ENCODE results near the gene ZNF561.
"Not testable (repeated sequence)": the region's sequence is repeated elsewhere in the genome, so short reads cannot be mapped to it uniquely, and the experiment has no call there.

The ZNF561 gene

GRCh38 chr19:9621156-9622037, at the start of gene ZNF561:
ZNF561 (minus strand) TSS chr19:9621232; CDS start chr19:9619456, 1,776 bp downstream.
- TF ChIP-seq, protein P1, sequence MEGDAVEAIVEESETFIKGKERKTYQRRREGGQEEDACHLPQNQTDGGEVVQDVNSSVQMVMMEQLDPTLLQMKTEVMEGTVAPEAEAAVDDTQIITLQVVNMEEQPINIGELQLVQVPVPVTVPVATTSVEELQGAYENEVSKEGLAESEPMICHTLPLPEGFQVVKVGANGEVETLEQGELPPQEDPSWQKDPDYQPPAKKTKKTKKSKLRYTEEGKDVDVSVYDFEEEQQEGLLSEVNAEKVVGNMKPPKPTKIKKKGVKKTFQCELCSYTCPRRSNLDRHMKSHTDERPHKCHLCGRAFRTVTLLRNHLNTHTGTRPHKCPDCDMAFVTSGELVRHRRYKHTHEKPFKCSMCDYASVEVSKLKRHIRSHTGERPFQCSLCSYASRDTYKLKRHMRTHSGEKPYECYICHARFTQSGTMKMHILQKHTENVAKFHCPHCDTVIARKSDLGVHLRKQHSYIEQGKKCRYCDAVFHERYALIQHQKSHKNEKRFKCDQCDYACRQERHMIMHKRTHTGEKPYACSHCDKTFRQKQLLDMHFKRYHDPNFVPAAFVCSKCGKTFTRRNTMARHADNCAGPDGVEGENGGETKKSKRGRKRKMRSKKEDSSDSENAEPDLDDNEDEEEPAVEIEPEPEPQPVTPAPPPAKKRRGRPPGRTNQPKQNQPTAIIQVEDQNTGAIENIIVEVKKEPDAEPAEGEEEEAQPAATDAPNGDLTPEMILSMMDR (IDR thresholded peaks at IDR 0.05): no peak
- no peaks in the 10 kb centered on the region for H3K9me3 ChIP-seq

DNA sequence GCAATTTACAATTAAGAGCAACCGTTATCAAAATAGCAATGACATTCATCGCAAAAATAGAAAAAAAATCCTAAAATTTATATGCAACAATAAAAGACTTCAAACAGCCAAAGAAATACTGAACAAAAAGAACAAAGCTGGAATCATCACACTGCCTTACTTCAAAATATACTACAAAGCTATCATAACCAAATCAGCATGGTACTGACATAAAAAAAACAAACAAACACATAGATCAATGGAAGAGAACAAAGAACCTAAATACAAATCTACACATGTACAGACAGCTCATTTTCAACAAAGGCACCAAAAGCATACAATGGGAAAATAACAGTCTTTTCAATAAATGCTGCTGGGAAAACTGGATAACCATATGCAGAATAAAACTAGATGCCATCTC, 47.5 kb upstream of the ZNF561 start:
- Histone ChIP-seq H3K4me3 (ENCODE audit: low read depth in 1 of 2, low read length in 1 of 2) (no peak overlapping the region), H3K27me3 (no peaks in the 10 kb centered on the region), H3K4me1 (ENCODE audit: control insufficient read depth in 1 of 2, insufficient read depth in 1 of 2, low read depth in 1 of 2, low read length in 1 of 2) (peaks cover 0 to 4% of the 10 kb centered on the region in 2 experiments), H3K27ac (no peak overlapping the region), H3K9me3 (peaks cover 4% of the 10 kb centered on the region), H3K36me3 (no peaks in the 10 kb centered on the region)
- TF ChIP-seq, protein P1 (IDR thresholded peaks at IDR 0.05): no peak

More at GRCh38 chr19:9621156-9622037, at the start of gene ZNF561:
- H3K36me3 ChIP-seq: peaks cover 31% of the 10 kb centered on the region
- H3K27me3 ChIP-seq: no peaks in the 10 kb centered on the region
- peak within 1 kb of the TSS; percentile 84 to 96 for H3K4me3 ChIP-seq (ENCODE audit: low read depth in 1 of 2, low read length in 1 of 2)
- peak within 1 kb of the TSS; percentile 91 for H3K27ac ChIP-seq
- peaks cover 16 to 17% of the 10 kb centered on the region in 2 experiments for H3K4me1 ChIP-seq (ENCODE audit: control insufficient read depth in 1 of 2, insufficient read depth in 1 of 2, low read depth in 1 of 2, low read length in 1 of 2)

- H3K9me3 ChIP-seq: peaks cover 4% of the 10 kb centered on the region
- TF ChIP-seq, protein P1 (IDR thresholded peaks at IDR 0.05): no peak
- H3K4me1 ChIP-seq (ENCODE audit: control insufficient read depth in 1 of 2, insufficient read depth in 1 of 2, low read depth in 1 of 2, low read length in 1 of 2): peaks cover 0 to 4% of the 10 kb centered on the region in 2 experiments
- H3K27me3 ChIP-seq: no peaks in the 10 kb centered on the region
- H3K27ac ChIP-seq: no peak overlapping the region
- H3K36me3 ChIP-seq: no peaks in the 10 kb centered on the region
- no peak overlapping the region for H3K4me3 ChIP-seq (ENCODE audit: low read depth in 1 of 2, low read length in 1 of 2)
Observed at GRCh38 chr19:9667898-9668297, 46.9 kb upstream of the ZNF561 start.

DNA sequence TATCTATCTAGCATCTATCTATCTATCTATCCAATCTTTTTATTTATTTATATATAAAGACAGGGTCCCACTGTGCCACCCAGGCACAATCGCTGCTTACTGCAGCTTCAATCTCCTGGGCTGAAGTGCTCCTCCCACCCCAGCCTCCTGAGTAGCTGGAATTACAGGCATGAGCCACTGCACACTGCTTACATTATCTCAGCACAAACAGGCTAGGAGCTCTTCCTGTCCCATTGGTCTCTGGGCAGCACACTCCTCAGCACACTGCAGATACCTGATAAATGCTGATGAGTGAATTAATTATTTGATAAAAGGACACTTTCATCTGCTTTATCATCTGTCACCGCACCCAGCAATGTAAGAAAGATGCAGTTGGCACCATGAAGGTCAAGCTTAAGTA, 37.7 kb upstream of the ZNF561 start:
- Histone ChIP-seq H3K27me3 (no peaks in the 10 kb centered on the region), H3K27ac (no peak overlapping the region), H3K9me3 (peaks cover 24% of the 10 kb centered on the region), H3K4me1 (ENCODE audit: control insufficient read depth in 1 of 2, insufficient read depth in 1 of 2, low read depth in 1 of 2, low read length in 1 of 2) (no peaks in the 10 kb centered on the region), H3K36me3 (peaks cover 41% of the 10 kb centered on the region), H3K4me3 (ENCODE audit: low read depth in 1 of 2, low read length in 1 of 2) (no peak overlapping the region)
- TF ChIP-seq, protein P1 (IDR thresholded peaks at IDR 0.05): no peak

DNA sequence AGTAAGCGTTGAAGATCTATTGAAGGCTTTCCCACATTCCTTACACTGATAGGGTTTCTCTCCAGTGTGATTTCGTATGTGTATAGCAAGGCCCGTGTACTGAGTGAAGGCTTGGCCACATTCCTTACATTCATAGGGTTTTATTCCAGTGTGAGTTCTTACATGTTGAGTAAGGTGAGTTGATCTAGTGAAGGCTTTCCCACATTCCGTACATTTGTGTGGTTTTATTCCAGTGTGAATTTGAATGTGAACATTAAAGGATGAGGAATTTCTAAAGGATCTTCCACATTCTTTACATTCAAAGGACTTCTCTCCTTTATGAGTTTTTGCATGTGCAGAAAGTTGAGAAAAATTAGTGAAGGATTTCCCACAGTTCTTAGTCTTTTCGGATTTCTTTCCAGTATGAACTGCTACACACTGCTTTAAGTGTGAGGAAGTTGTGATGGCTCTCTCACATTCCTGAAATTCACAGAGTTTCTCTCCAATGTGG, 32.1 kb upstream of the ZNF561 start:
- peaks cover 46% of the 10 kb centered on the region for H3K9me3 ChIP-seq
- H3K27me3 ChIP-seq; H3K4me1 ChIP-seq (ENCODE audit: control insufficient read depth in 1 of 2, insufficient read depth in 1 of 2, low read depth in 1 of 2, low read length in 1 of 2); H3K27ac ChIP-seq; H3K4me3 ChIP-seq (ENCODE audit: low read depth in 1 of 2, low read length in 1 of 2): not testable (repeated sequence)
- H3K36me3 ChIP-seq: peaks cover 45% of the 10 kb centered on the region

- peaks cover 39% of the 10 kb centered on the region for H3K36me3 ChIP-seq
- H3K9me3 ChIP-seq: peaks cover 46% of the 10 kb centered on the region
- H3K27me3 ChIP-seq; H3K27ac ChIP-seq; H3K4me3 ChIP-seq (ENCODE audit: low read depth in 1 of 2, low read length in 1 of 2); H3K4me1 ChIP-seq (ENCODE audit: control insufficient read depth in 1 of 2, insufficient read depth in 1 of 2, low read depth in 1 of 2, low read length in 1 of 2): not testable (repeated sequence)
Observed at GRCh38 chr19:9651464-9651863, 30.4 kb upstream of the ZNF561 start.
